Hepatocyte (in vitro differentiated cells): Measurements from ENCODE around the gene PRDM5. TPM values are rescaled to one million over a fixed set of nuclear protein-coding genes. Genes with fewer than 3 reads are reported as not detected.
A peak's percentile ranks its signal among the peaks of the same experiment; 100 is the strongest.

Experiments
- DNase-seq: peaks from one replicate; pipeline ENCODE4 v3.0.0-alpha.2; 2016; ENCODE audit warnings: low spot score
- H2AFZ ChIP-seq: fragments of 200-600 bp; sonication (generic); 2 replicates; pipeline ENCODE4 v1.6.0; 2016; ENCODE audit warnings: antibody characterized with exemption, mild to moderate bottlenecking
- H3K27ac ChIP-seq: fragments of 200-600 bp; sonication (generic); 2 replicates; pipeline ENCODE4 v1.5.1; 2016; ENCODE audit warnings: mild to moderate bottlenecking
- H3K27me3 ChIP-seq: fragments of 200-600 bp; sonication (generic); 2 replicates; pipeline ENCODE4 v1.6.1; 2016
- H3K36me3 ChIP-seq: fragments of 200-600 bp; sonication (generic); replicated peaks from 2 replicates; pipeline ENCODE4 v1.5.1; 2016; ENCODE audit warnings: low read depth; ENCODE audit not compliant: insufficient read depth
- H3K4me1 ChIP-seq: fragments of 200-600 bp; sonication (generic); 2 replicates; pipeline ENCODE4 v1.5.1; 2016; ENCODE audit warnings: mild to moderate bottlenecking, moderate library complexity; ENCODE audit not compliant: insufficient read depth
- H3K4me2 ChIP-seq: fragments of 200-600 bp; sonication (generic); 2 replicates; pipeline ENCODE4 v1.6.0; 2016
- H3K4me3 ChIP-seq: fragments of 200-600 bp; sonication (generic); 2 replicates; pipeline ENCODE4 v1.5.1; 2016; ENCODE audit warnings: mild to moderate bottlenecking
- H3K79me2 ChIP-seq: fragments of 200-600 bp; sonication (generic); 2 replicates; pipeline ENCODE4 v1.6.0; 2017; ENCODE audit warnings: mild to moderate bottlenecking
- H3K9me2 ChIP-seq: fragments of 200-600 bp; sonication (generic); replicated peaks from 2 replicates; pipeline ENCODE4 v1.6.0; 2017; ENCODE audit warnings: mild to moderate bottlenecking; ENCODE audit not compliant: insufficient read depth
- H3K9me3 ChIP-seq: fragments of 200-600 bp; sonication (generic); 2 replicates; pipeline ENCODE4 v1.5.1; 2016; ENCODE audit warnings: low read depth, mild to moderate bottlenecking
- H4K20me1 ChIP-seq: fragments of 200-600 bp; sonication (generic); 2 replicates; pipeline ENCODE4 v1.6.0; 2016; ENCODE audit warnings: mild to moderate bottlenecking; ENCODE audit not compliant: insufficient read depth, poor library complexity, severe bottlenecking
- CTCF ChIP-seq: fragments of 200-600 bp; sonication (generic); IDR thresholded peaks from 2 replicates; pipeline ENCODE4 v1.5.1; 2016; ENCODE audit warnings: antibody characterized with exemption, mild to moderate bottlenecking; ENCODE audit not compliant: poor library complexity
- EZH2 ChIP-seq: fragments of 200-600 bp; sonication (generic); IDR thresholded peaks from 2 replicates; pipeline ENCODE4 v1.6.1; 2016; ENCODE audit warnings: antibody characterized with exemption, mild to moderate bottlenecking, borderline replicate concordance
- EZH2phosphoT487 ChIP-seq: fragments of 200-600 bp; sonication (generic); IDR thresholded peaks from one replicate; pipeline ENCODE4 v1.6.1; 2018; ENCODE audit warnings: antibody characterized with exemption, mild to moderate bottlenecking, low read depth, moderate library complexity; ENCODE audit not compliant: unreplicated experiment, severe bottlenecking
- WGBS: methylation state at CpG from one replicate; pipeline ENCODE4 v1.1.6; 2016; ENCODE audit warnings: low lambda C conversion rate; ENCODE audit errors: missing lambda C conversion rate; 5-methylcytosine and 5-hydroxymethylcytosine counted together
- polyA plus RNA-seq: library from polyadenylated mRNA; unstranded; fragments of >200 nt; fragmentation: Nextera tagmentation; extraction: Ambion mirVana; gene quantifications from 2 replicates; pipeline ENCODE4 v1.2.1, GENCODE V29; 2016
- total RNA-seq: library from RNA; depleted of rRNA; stranded (reverse); fragments of >200 nt; gene quantifications from 2 replicates; pipeline ENCODE4 v1.2.3, GENCODE V29; 2014

Gene PRDM5
- total and polyA plus RNA-seq, 2 experiments from 2014 or later, result 4.2 to 21.2 TPM

DNA sequence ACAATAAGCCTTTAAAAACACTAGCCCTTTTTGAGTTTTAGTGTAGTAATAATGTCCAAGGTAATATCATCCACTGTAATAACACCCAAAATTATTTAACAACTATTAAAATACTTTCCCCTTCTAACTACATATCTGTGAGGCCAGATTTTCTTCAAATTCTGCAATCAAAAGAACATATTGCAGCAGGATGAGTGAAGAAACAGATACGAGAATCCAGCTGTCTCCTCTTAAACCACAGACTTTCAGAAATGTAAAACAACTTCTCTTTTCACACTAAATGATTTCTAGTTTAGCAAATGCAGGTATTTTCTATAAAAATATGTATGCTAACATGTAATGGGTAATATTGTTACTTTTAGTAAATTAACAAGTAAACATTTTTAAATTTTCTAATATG is 148.9 kb downstream of the PRDM5 start:
- Histone ChIP-seq H3K4me3 (no peak overlapping the region), H3K79me2 (no peaks in the 10 kb centered on the region), H3K4me1 (no peaks in the 10 kb centered on the region), H3K9me3 (no peaks in the 10 kb centered on the region), H4K20me1 (no peaks in the 10 kb centered on the region), H3K27ac (no peak overlapping the region), H3K36me3 (no peaks in the 10 kb centered on the region), H2AFZ (no peak overlapping the region), H3K9me2 (no peaks in the 10 kb centered on the region), H3K27me3 (no peaks in the 10 kb centered on the region), H3K4me2 (no peak overlapping the region)
- 76% methylated on average over 1 of the region's 1 CpG for WGBS
- DNase-seq, result no peak
- TF ChIP-seq EZH2phosphoT487 (no peak), CTCF (no peak)

GRCh38 chr4:120771907-120772306 is 150.6 kb downstream of the PRDM5 start:
- no peak overlapping the region for H3K4me2 ChIP-seq
- no peak overlapping the region for H3K27ac ChIP-seq
- H3K79me2 ChIP-seq, result no peaks in the 10 kb centered on the region
- TF ChIP-seq CTCF (no peak), EZH2phosphoT487 (no peak)
- H3K9me2 ChIP-seq, result no peaks in the 10 kb centered on the region
- no peak overlapping the region for H2AFZ ChIP-seq
- H4K20me1 ChIP-seq, result no peaks in the 10 kb centered on the region
- H3K4me1 ChIP-seq, result no peaks in the 10 kb centered on the region
- H3K36me3 ChIP-seq, result no peaks in the 10 kb centered on the region
- no peak for DNase-seq
- WGBS, result 68% methylated on average over 2 of the region's 2 CpGs
- H3K9me3 ChIP-seq, result no peaks in the 10 kb centered on the region
- H3K4me3 ChIP-seq, result no peak overlapping the region
- no peaks in the 10 kb centered on the region for H3K27me3 ChIP-seq

- DNase-seq, result no peak
- no peak for TF ChIP-seq EZH2phosphoT487
- no peak for TF ChIP-seq EZH2
- no peak for TF ChIP-seq CTCF
- Histone ChIP-seq H3K4me2 (no peak overlapping the region), H3K4me1 (no peaks in the 10 kb centered on the region), H2AFZ (no peak overlapping the region), H3K79me2 (no peaks in the 10 kb centered on the region), H4K20me1 (no peaks in the 10 kb centered on the region), H3K27me3 (no peaks in the 10 kb centered on the region), H3K4me3 (no peak overlapping the region), H3K9me3 (no peaks in the 10 kb centered on the region), H3K27ac (no peak overlapping the region), H3K36me3 (no peaks in the 10 kb centered on the region), H3K9me2 (no peaks in the 10 kb centered on the region)
- 100% methylated on average over 1 of the region's 1 CpG for WGBS
Observed at GRCh38 chr4:120770897-120771296, 151.6 kb downstream of the PRDM5 start.

- Histone ChIP-seq H3K27ac (no peak overlapping the region), H3K4me3 (no peak overlapping the region), H3K79me2 (no peaks in the 10 kb centered on the region), H2AFZ (no peak overlapping the region), H3K36me3 (no peaks in the 10 kb centered on the region), H3K4me1 (no peaks in the 10 kb centered on the region), H3K4me2 (peak overlapping the region; percentile 15), H4K20me1 (no peaks in the 10 kb centered on the region), H3K27me3 (no peaks in the 10 kb centered on the region), H3K9me2 (no peaks in the 10 kb centered on the region), H3K9me3 (no peaks in the 10 kb centered on the region)
- 18% methylated on average over 4 of the region's 4 CpGs for WGBS
- peak; percentile 24 for DNase-seq
- TF ChIP-seq EZH2phosphoT487 (no peak), CTCF (no peak), EZH2 (no peak)
Observed at GRCh38 chr4:120769227-120769626, 153.3 kb downstream of the PRDM5 start.
